ENCODE data around the gene TEX51. TPM values are rescaled to one million over a fixed set of nuclear protein-coding genes. Genes with fewer than 3 reads are reported as not detected.

Gene TEX51
- total RNA-seq (2022; extraction: Qiagen RNA extraction; ENCODE audit: low read depth) = not detected in 5 replicates

GRCh38 chr2:126898636-126899035, at the start of gene TEX51:
TEX51 (plus strand) TSS chr2:126898890; CDS start chr2:126898919, 29 bp downstream.

Other genes starting within 250 kb of the TEX51 start
- not detected in 5 replicates for gene GYPC, start 242.7 kb upstream of the TEX51 start, total RNA-seq (2022; extraction: Qiagen RNA extraction; ENCODE audit: low read depth)
- gene BIN1, start 208.3 kb downstream of the TEX51 start, total RNA-seq (2022; extraction: Qiagen RNA extraction; ENCODE audit: low read depth) = 30.8 to 34.9 TPM (median 32.6 TPM) in 5 replicates

Measured in A549 treated with RU486 at 1 μM for 4 hours (cell line).